NCI-H526 treated with DMSO at 0.1 percent for 48 hours (cell line): ENCODE measurements around the gene HELQ.
"Not testable (repeated sequence)": the region's sequence is repeated elsewhere in the genome, so short reads cannot be mapped to it uniquely, and the experiment has no call there.

Experiments used
- DNase-seq: peaks from one replicate; lab custom pipeline; 2025; lab: John Stamatoyannopoulos, UW

HELQ gene

GRCh38 chr4:83455281-83456183 lies at the start of gene HELQ, which contains the start of gene MRPS18C:
Gene HELQ, minus strand, starts transcription at chr4:83455823. Its CDS starts 130 bp downstream, at chr4:83455693.
Gene MRPS18C, plus strand, starts transcription at chr4:83456058. Its CDS starts 20 bp downstream, at chr4:83456078.
- peak; percentile 91 for DNase-seq

GRCh38 chr4:83504996-83505395 lies 49.4 kb upstream of the HELQ start:
- DNase-seq: no peak

GRCh38 chr4:83504503-83504902 lies 48.9 kb upstream of the HELQ start:
- no peak for DNase-seq

- DNase-seq: no peak
Observed at GRCh38 chr4:83503974-83504373, 48.4 kb upstream of the HELQ start.

- DNase-seq: not testable (repeated sequence)
Observed at GRCh38 chr4:83501671-83502070, 46.0 kb upstream of the HELQ start.

GRCh38 chr4:83498187-83498586 lies 42.6 kb upstream of the HELQ start:
- DNase-seq: no peak

- not testable (repeated sequence) for DNase-seq
Observed at GRCh38 chr4:83496085-83496917, 40.7 kb upstream of the HELQ start.

GRCh38 chr4:83490876-83491450 lies 35.3 kb upstream of the HELQ start:
- DNase-seq: no peak

GRCh38 chr4:83489711-83490326 lies 34.2 kb upstream of the HELQ start:
- no peak for DNase-seq

GRCh38 chr4:83486457-83487129 lies 31.0 kb upstream of the HELQ start:
- DNase-seq: no peak

- DNase-seq: peak; percentile 73
Observed at GRCh38 chr4:83484500-83485461, 29.2 kb upstream of the HELQ start, which contains the start of gene ABRAXAS1. Gene ABRAXAS1, minus strand, starts transcription at chr4:83485100. Its CDS starts 28 bp downstream, at chr4:83485072.

GRCh38 chr4:83473966-83474365 lies 18.3 kb upstream of the HELQ start:
- no peak for DNase-seq

GRCh38 chr4:83473423-83473822 lies 17.8 kb upstream of the HELQ start:
- no peak for DNase-seq

- no peak for DNase-seq
Observed at GRCh38 chr4:83456184-83456501, 520 bp upstream of the HELQ start.

GRCh38 chr4:83454686-83455085 lies 937 bp downstream of the HELQ start:
- no peak for DNase-seq

GRCh38 chr4:83449009-83449408 lies 6.6 kb downstream of the HELQ start:
- no peak for DNase-seq

GRCh38 chr4:83440899-83441298 lies 14.7 kb downstream of the HELQ start:
- no peak for DNase-seq

- DNase-seq: no peak
Observed at GRCh38 chr4:83440148-83440814, 15.3 kb downstream of the HELQ start.

GRCh38 chr4:83438719-83439118 lies 16.9 kb downstream of the HELQ start:
- DNase-seq: no peak

GRCh38 chr4:83436680-83437079 lies 18.9 kb downstream of the HELQ start:
- no peak for DNase-seq
